ENCODE data around the gene C1orf232. TPM values are rescaled to one million over a fixed set of nuclear protein-coding genes. Genes with fewer than 3 reads are reported as not detected.

Gene C1orf232
- total and polyA plus RNA-seq, 9 of the 15 experiments (the other 6 are each of a cell fraction or from before 2014, with no cell fraction given): not detected

GRCh38 chr1:26132834-26133167 is 36.0 kb downstream of the C1orf232 start (continued):
- TF ChIP-seq XRCC4 (IDR thresholded peaks at IDR 0.05; ENCODE audit: extremely low read depth, insufficient read depth, insufficient read length): no peak
- no peak for TF ChIP-seq RERE (CRISPR knock-in tag; IDR thresholded peaks at IDR 0.05; ENCODE audit: borderline replicate concordance)
- TF ChIP-seq NFIC (IDR thresholded peaks at IDR 0.05): no peak
- TF ChIP-seq KLF16 (IDR thresholded peaks at IDR 0.05): no peak
- TF ChIP-seq MAX (CRISPR knock-in tag; IDR thresholded peaks at IDR 0.05): peak; percentile 24
- TF ChIP-seq, protein P1, sequence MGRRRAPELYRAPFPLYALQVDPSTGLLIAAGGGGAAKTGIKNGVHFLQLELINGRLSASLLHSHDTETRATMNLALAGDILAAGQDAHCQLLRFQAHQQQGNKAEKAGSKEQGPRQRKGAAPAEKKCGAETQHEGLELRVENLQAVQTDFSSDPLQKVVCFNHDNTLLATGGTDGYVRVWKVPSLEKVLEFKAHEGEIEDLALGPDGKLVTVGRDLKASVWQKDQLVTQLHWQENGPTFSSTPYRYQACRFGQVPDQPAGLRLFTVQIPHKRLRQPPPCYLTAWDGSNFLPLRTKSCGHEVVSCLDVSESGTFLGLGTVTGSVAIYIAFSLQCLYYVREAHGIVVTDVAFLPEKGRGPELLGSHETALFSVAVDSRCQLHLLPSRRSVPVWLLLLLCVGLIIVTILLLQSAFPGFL (CRISPR knock-in tag; IDR thresholded peaks at IDR 0.05): peak; percentile 83; the same call in 1 of the 2 replicates
- TF ChIP-seq ZNF57 (CRISPR knock-in tag; IDR thresholded peaks at IDR 0.05): no peak
- no peak for TF ChIP-seq RBM25 (IDR thresholded peaks at IDR 0.05; ENCODE audit: low read depth, low read length, severe bottlenecking)
- TF ChIP-seq MGA (IDR thresholded peaks at IDR 0.05): no peak
